ENCODE results near the gene MRPL30.

DNA sequence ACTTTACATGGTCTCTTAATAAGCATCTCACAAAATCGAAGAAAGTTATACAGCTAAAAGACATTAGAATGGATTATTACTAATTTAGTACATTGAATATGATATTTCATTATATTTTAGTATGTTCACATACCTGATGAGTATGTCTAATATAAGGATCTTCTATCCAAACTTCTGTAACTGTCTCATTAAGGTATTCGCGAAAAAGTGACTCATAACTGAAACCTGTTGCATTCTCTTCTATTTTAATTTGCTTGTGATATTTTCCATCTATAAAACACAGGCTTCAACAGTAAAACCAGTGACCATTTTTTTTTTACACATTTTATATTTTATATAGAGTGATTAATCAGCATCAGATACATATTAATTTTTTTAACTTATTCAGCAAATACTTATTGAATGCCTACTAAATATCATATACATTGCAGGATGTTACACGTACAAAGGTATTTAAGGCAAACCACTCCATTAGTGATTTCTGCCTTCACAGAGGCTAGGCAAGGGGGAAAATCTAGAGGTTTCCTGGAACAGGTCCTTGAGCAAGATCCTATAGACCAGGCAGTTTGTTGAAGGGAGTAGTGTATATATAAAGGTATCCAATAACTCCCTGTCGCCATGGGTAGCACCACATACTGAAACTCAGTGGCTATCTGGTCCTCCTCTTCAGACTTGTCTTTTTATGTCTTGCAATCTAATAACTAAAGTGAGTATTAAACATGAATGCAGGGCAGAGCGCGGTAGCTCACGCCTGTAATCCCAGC lies 9.4 kb upstream of the MRPL30 start:
- TF ChIP-seq, protein P1, sequence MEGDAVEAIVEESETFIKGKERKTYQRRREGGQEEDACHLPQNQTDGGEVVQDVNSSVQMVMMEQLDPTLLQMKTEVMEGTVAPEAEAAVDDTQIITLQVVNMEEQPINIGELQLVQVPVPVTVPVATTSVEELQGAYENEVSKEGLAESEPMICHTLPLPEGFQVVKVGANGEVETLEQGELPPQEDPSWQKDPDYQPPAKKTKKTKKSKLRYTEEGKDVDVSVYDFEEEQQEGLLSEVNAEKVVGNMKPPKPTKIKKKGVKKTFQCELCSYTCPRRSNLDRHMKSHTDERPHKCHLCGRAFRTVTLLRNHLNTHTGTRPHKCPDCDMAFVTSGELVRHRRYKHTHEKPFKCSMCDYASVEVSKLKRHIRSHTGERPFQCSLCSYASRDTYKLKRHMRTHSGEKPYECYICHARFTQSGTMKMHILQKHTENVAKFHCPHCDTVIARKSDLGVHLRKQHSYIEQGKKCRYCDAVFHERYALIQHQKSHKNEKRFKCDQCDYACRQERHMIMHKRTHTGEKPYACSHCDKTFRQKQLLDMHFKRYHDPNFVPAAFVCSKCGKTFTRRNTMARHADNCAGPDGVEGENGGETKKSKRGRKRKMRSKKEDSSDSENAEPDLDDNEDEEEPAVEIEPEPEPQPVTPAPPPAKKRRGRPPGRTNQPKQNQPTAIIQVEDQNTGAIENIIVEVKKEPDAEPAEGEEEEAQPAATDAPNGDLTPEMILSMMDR (optimal IDR thresholded peaks at IDR 0.05 in 1 of 3, IDR thresholded peaks at IDR 0.05 in 1 of 3, conservative IDR thresholded peaks at IDR 0.05 in 1 of 3; ENCODE audit: extremely low read depth in 1 of 3, insufficient read depth in 2 of 3, low read length in 3 of 3), result no peak
- TF ChIP-seq EZH2 (IDR thresholded peaks at IDR 0.05; ENCODE audit: low read length), result no peak
